ENCODE results near the gene SKI. TPM values are rescaled to one million over a fixed set of nuclear protein-coding genes. Genes with fewer than 3 reads are reported as not detected.

SKI gene
- total and polyA plus RNA-seq, 12 donors = 4.8 to 53.6 (median 34.7) TPM

- no peak for TF ChIP-seq POLR2A (IDR thresholded peaks at IDR 0.05)
- TF ChIP-seq, protein P1, sequence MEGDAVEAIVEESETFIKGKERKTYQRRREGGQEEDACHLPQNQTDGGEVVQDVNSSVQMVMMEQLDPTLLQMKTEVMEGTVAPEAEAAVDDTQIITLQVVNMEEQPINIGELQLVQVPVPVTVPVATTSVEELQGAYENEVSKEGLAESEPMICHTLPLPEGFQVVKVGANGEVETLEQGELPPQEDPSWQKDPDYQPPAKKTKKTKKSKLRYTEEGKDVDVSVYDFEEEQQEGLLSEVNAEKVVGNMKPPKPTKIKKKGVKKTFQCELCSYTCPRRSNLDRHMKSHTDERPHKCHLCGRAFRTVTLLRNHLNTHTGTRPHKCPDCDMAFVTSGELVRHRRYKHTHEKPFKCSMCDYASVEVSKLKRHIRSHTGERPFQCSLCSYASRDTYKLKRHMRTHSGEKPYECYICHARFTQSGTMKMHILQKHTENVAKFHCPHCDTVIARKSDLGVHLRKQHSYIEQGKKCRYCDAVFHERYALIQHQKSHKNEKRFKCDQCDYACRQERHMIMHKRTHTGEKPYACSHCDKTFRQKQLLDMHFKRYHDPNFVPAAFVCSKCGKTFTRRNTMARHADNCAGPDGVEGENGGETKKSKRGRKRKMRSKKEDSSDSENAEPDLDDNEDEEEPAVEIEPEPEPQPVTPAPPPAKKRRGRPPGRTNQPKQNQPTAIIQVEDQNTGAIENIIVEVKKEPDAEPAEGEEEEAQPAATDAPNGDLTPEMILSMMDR (IDR thresholded peaks at IDR 0.05) = peak; percentile 39 to 95 (median 64)
- DNase-seq = peak in 4 of 7 donors; percentile 40 to 54 (median 50)
- 0 to 72% (median 11%) methylated on average over 1 to 79 of the region's 91 CpGs for WGBS, 4 donors
- intact Hi-C loops (cut with DNase I) = loop anchor here (5.0 kb wide), 3 partner anchors 83 to 118 kb away; no protein-coding TSS in a partner anchor
- H3K4me1 ChIP-seq (replicated peaks in 1 of 2) = peaks cover 11 to 43% of the 10 kb centered on the region in 2 donors
- no peaks in the 10 kb centered on the region for H3K27me3 ChIP-seq
- peak overlapping the region in 4 of 5 donors; percentile 65 to 90 (median 74) for H3K27ac ChIP-seq
- H3K36me3 ChIP-seq (replicated peaks in 1 of 2) = no peaks in the 10 kb centered on the region
- H3K9me3 ChIP-seq (replicated peaks in 1 of 3) = no peaks in the 10 kb centered on the region
- H3K4me3 ChIP-seq = peak overlapping the region in 2 of 4 donors; percentile 81 to 86
Measured at GRCh38 chr1:2314803-2315673, 86.9 kb downstream of the SKI start.

DNA sequence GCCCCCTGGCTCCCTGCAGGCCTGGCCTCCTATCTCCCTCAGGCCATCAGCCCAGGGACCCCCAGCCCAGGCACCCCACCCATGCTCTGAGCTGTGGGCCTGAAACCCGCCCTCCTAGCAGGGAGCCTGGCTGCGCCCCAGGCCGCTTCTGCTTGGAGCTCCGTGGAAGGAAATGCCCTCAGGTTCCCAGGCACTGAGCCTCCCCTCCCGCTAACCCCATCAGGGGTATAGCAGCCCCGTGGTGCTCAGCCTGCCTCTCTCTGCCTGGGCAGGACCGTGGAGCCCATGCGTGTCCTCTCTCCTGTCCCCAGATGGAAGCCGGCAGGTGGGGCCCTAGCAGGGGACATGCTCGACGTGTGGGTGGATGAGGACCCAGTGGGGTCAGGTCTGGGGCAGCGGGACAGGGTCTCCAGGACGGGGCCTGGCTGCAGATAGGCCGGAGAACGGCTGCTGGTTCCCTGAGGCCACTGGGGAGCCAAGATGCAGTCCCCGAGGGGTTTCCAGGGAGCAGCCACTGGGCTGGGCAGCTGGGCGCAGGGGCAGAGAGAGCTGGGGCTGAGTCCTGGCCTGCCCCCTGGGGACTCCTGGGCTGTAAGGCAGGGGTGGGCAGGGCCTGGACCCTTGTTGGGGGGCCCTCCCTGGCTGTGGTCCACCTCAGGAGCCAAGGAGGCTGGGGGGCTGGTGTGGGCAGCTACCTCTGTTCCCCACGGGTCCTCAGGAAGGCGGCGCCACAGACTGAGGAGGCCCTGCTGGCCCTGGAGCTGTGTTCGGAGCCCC lies 87.7 kb downstream of the SKI start:
- TF ChIP-seq POLR2A (IDR thresholded peaks at IDR 0.05) = no peak
- TF ChIP-seq, protein P1 (IDR thresholded peaks at IDR 0.05) = no peak
- H3K36me3 ChIP-seq (replicated peaks in 1 of 2) = no peaks in the 10 kb centered on the region
- intact Hi-C loops (cut with DNase I) = loop anchor here (5.0 kb wide), 3 partner anchors 84 to 119 kb away; no protein-coding TSS in a partner anchor
- H3K27me3 ChIP-seq = no peaks in the 10 kb centered on the region
- H3K4me1 ChIP-seq (replicated peaks in 1 of 2) = peaks cover 6 to 37% of the 10 kb centered on the region in 2 donors
- peak overlapping the region in 1 of 5 donors; percentile 90 for H3K27ac ChIP-seq
- no peak overlapping the region for H3K4me3 ChIP-seq
- no peaks in the 10 kb centered on the region for H3K9me3 ChIP-seq (replicated peaks in 1 of 3)
- 57 to 85% (median 73%) methylated on average over 6 to 21 of the region's 21 CpGs for WGBS, 4 donors
- DNase-seq = no peak

DNA sequence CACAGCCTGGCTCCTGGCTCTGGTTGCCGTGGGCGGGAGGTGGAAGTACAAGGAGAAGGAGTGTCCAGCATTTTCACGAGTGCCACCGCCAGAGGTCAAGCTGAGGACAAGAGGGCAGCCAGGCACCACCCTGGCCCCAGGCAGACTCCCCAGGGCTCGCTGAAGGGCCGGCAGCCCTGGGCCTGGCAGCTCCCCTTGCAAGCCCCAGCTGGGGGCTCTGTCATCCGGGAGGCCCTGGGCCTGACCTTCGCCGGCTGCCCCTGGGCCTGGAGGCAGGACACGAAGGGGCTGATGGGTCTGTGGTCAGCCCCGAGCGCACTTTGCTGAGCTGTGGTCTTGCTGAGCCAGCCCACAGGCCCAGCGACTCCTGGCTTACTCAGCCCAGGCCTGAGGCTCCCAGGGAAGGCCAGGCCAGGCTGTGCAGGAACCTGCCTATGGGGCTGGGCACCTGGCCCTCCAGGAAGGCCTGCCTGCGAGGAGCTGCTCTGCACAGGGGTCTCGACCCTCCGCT lies 88.4 kb downstream of the SKI start:
- WGBS, 4 donors = 69 to 83% (median 81%) methylated on average over 6 to 16 of the region's 16 CpGs
- no peaks in the 10 kb centered on the region for H3K36me3 ChIP-seq (replicated peaks in 1 of 2)
- DNase-seq = no peak
- peaks cover 6 to 32% of the 10 kb centered on the region in 2 donors for H3K4me1 ChIP-seq (replicated peaks in 1 of 2)
- intact Hi-C loops (cut with DNase I) = loop anchor here (5.0 kb wide), 3 partner anchors 84 to 119 kb away; no protein-coding TSS in a partner anchor
- no peak overlapping the region for H3K4me3 ChIP-seq
- H3K27ac ChIP-seq = peak overlapping the region in 1 of 5 donors; percentile 90
- no peaks in the 10 kb centered on the region for H3K9me3 ChIP-seq (replicated peaks in 1 of 3)
- no peaks in the 10 kb centered on the region for H3K27me3 ChIP-seq
- TF ChIP-seq, protein P1 (IDR thresholded peaks at IDR 0.05) = no peak
- no peak for TF ChIP-seq POLR2A (IDR thresholded peaks at IDR 0.05)
